ACC112 (cell line): Measurements from ENCODE around the gene MIB1.

Experiments
- H2AFZ ChIP-seq: fragments of 200-600 bp; sonication (generic); one replicate; pipeline ENCODE4 v1.6.0; 2017; ENCODE audit warnings: antibody characterized with exemption, low read length; ENCODE audit not compliant: unreplicated experiment
- H3K27ac ChIP-seq: fragments of 200-600 bp; sonication (generic); 2 replicates; pipeline ENCODE4 v1.5.1; 2014; ENCODE audit warnings: low read depth, mild to moderate bottlenecking, antibody characterized with exemption, low read length, moderate library complexity
- H3K27me3 ChIP-seq: fragments of 200-600 bp; sonication (generic); 2 replicates; pipeline ENCODE4 v1.6.1; 2014; ENCODE audit warnings: mild to moderate bottlenecking, antibody characterized with exemption, low read length, moderate library complexity, mixed read lengths; ENCODE audit not compliant: insufficient read depth
- H3K36me3 ChIP-seq: fragments of 200-600 bp; sonication (generic); 2 replicates; pipeline ENCODE4 v1.6.1; 2016; ENCODE audit warnings: mild to moderate bottlenecking, antibody characterized with exemption, low read length, moderate library complexity, mixed read lengths; ENCODE audit not compliant: insufficient read depth
- H3K4me1 ChIP-seq: fragments of 200-600 bp; sonication (generic); one replicate; pipeline ENCODE4 v1.6.1; 2016; ENCODE audit warnings: low read length, mixed read lengths; ENCODE audit not compliant: insufficient read depth, unreplicated experiment, control insufficient read depth
- H3K4me3 ChIP-seq: fragments of 200-600 bp; sonication (generic); 2 replicates; pipeline ENCODE4 v1.5.1; 2014; ENCODE audit warnings: mild to moderate bottlenecking, low read depth, low read length
- H3K79me2 ChIP-seq: fragments of 200-600 bp; sonication (generic); one replicate; pipeline ENCODE4 v1.6.0; 2016; ENCODE audit warnings: low read length; ENCODE audit not compliant: control insufficient read depth, unreplicated experiment, insufficient read depth

Gene MIB1

DNA sequence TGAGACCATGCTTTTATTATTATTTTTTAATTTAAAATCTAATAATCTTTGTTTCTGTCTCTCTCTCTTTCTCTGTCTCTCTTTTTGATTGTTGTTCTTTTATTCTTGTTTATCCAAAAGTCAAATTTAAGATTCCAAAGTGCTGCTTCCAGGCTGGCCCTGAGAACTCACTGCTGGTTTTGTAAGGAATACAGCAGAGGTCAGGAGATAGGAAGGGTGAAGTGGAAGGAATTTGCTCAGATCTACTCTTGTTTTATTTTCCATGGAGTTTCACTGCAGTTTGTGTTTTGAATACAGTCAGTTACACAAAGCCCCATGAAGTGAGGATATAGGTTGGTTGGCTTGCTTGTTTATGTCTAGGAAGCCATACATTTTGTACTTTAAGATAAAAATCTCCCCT, 168.1 kb downstream of the MIB1 start:
- no peak overlapping the region for H3K27ac ChIP-seq
- no peaks in the 10 kb centered on the region for H3K4me1 ChIP-seq
- no peak overlapping the region for H3K4me3 ChIP-seq
- H3K27me3 ChIP-seq, result no peaks in the 10 kb centered on the region
- no peaks in the 10 kb centered on the region for H3K79me2 ChIP-seq
- no peaks in the 10 kb centered on the region for H3K36me3 ChIP-seq
- H2AFZ ChIP-seq, result no peak overlapping the region

DNA sequence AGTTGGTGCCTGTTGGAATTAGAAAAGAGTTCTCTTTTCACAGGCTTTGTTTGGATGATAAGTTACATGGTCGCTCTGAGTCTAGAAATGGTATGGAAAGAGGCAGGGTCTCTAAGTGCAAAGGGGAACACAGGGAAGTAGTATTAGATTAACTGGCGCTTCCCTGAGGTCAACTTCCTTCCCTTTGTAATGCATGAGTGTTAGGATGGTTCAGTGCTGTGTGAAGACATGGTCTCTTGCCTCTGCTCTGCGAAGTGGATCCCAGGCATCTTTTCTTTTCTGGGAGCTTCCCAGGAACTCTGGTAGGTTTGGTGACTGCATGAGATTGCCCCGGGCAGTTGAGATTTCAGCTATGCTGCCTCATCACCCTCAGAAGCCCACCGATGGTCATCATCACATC, 170.3 kb downstream of the MIB1 start:
- no peaks in the 10 kb centered on the region for H3K36me3 ChIP-seq
- no peak overlapping the region for H3K27ac ChIP-seq
- no peaks in the 10 kb centered on the region for H3K4me1 ChIP-seq
- no peaks in the 10 kb centered on the region for H3K27me3 ChIP-seq
- H3K79me2 ChIP-seq, result no peaks in the 10 kb centered on the region
- no peak overlapping the region for H2AFZ ChIP-seq
- no peak overlapping the region for H3K4me3 ChIP-seq

DNA sequence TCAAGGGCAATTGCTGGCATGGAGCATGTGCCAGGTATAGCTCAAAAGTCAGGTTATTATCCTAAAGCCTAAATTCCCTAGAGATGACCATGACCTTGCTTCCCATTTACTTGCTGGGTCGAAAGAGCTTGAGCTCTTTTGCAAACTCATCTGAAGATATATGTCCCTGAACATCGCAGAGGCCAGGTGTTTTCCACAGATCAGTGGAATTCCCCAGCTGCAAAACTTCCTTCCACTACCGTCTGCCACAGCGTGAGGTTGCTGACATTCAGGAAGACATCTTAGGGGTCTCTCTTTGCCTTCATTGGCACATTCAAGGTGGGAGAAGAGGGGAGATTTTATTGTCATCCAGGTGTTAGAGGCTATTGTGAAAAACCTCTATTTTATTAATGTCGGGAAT, 171.0 kb downstream of the MIB1 start:
- H3K27me3 ChIP-seq, result no peaks in the 10 kb centered on the region
- H3K27ac ChIP-seq, result no peak overlapping the region
- no peak overlapping the region for H2AFZ ChIP-seq
- no peaks in the 10 kb centered on the region for H3K4me1 ChIP-seq
- no peak overlapping the region for H3K4me3 ChIP-seq
- no peaks in the 10 kb centered on the region for H3K36me3 ChIP-seq
- H3K79me2 ChIP-seq, result no peaks in the 10 kb centered on the region

DNA sequence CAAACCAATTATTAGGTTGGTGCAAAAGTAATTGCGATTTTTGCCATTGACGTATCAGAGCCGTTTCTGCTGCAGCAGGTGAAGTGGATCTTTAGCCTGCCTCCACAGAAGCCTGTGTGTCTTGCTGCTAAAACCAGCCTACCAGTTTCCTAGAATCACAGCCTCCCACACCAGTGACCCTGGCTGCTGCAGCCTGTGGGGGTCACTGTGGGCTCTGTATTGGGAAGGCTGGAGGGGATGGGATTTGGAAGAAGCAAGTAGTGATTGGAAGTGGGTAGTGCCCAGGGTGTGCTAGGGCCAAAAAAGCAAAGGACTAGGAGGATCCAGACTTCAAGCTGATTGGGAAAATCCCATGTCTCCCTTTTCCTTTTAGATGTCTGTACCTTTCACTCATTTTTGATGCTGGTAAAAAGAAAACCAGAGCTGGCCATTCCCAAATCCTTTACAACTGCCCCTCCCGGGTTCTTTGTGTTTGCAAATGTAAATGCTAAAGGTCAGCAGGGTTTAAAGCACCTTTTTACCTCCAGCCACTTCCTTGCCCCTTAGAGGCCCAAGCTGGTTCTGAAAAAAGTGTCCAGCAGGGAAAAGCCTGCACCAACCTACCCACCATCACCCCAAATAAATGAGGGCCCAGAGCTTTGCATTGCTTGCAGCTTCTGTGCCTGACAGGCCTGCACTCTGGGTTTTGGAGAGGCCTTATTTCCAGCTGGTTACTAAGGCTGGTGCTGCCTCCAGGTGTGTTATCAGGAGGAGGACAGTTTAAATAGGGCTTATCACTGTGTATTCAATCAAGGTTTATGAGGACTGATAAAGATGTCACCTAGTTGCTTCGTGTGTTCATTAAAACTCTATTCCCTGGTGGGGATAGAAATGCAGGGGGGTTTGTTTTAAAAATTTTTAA, 172.0 kb downstream of the MIB1 start:
- Histone ChIP-seq H2AFZ (no peak overlapping the region), H3K4me1 (no peaks in the 10 kb centered on the region), H3K27ac (no peak overlapping the region), H3K36me3 (no peaks in the 10 kb centered on the region), H3K27me3 (no peaks in the 10 kb centered on the region), H3K79me2 (no peaks in the 10 kb centered on the region), H3K4me3 (no peak overlapping the region)

DNA sequence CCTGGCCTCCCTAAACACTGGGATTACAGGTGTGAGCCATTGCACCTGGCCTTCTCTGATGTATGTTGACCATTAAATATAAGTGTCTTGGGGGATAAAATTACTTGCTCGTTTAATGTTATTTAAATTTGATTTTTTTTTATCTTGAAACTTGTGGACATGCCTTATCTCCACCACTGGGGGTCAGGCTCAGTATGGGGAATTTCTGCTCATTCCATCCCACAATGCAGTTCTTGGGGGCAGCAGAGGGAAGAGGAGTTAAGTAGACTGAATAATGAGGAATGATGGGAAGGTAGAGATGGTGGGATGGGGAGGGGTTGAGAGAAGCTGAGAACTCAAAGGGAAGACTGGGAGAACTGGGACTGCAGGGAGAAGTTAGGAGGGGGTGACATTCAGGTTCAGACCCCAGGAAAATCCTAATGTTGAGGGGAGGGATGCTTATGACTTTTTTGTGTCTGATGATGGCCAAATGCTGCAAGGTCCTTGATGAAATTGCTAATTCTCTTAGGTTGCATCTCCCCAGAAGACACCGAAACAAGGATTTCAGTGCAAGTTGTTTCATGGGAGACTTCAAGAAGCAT, 174.2 kb downstream of the MIB1 start:
- H3K4me1 ChIP-seq, result no peaks in the 10 kb centered on the region
- H3K79me2 ChIP-seq, result no peaks in the 10 kb centered on the region
- no peak overlapping the region for H3K27ac ChIP-seq
- no peak overlapping the region for H2AFZ ChIP-seq
- H3K27me3 ChIP-seq, result no peaks in the 10 kb centered on the region
- H3K36me3 ChIP-seq, result no peaks in the 10 kb centered on the region
- H3K4me3 ChIP-seq, result no peak overlapping the region

DNA sequence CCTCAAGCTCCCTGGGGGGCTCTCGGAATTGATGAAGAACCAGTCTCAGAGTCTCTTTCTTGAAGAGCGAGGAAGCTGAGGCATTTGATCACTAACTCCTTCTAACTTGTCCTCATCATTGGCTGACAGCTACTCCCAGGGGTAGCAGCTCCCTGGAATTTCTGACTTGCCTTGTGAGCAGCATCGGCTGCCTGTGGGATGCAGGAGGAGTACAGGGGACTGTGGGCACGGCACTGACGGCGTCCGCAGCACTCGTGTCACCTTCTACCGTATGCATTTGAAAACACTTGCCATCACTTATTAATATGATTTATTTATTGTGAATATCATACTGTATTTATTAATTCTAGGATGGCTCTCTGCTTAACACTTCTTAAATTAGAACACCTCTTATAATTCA, 175.0 kb downstream of the MIB1 start:
- no peaks in the 10 kb centered on the region for H3K4me1 ChIP-seq
- no peaks in the 10 kb centered on the region for H3K27me3 ChIP-seq
- H2AFZ ChIP-seq, result no peak overlapping the region
- H3K4me3 ChIP-seq, result no peak overlapping the region
- no peaks in the 10 kb centered on the region for H3K36me3 ChIP-seq
- no peak overlapping the region for H3K27ac ChIP-seq
- H3K79me2 ChIP-seq, result no peaks in the 10 kb centered on the region

DNA sequence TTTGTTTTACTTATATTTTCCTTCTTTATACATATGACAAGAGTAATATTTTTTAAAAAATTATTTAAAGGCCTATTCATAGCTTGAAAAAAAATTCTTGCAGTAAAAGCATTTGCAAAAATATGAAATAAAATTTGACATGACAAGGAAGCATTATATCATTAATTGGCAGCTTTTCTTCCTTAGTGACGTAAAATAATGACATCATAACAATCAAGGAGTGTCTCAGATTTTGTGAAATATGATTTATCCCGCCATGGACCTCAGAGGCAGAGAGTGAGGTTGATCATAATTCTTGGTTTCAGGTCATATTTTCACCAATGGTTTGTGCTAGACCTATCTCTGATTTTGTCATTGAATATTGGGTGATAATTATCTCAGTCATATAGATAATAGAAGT, 176.0 kb downstream of the MIB1 start:
- no peak overlapping the region for H3K4me3 ChIP-seq
- H3K79me2 ChIP-seq, result no peaks in the 10 kb centered on the region
- no peaks in the 10 kb centered on the region for H3K36me3 ChIP-seq
- H3K4me1 ChIP-seq, result no peaks in the 10 kb centered on the region
- no peaks in the 10 kb centered on the region for H3K27me3 ChIP-seq
- no peak overlapping the region for H3K27ac ChIP-seq
- H2AFZ ChIP-seq, result no peak overlapping the region

DNA sequence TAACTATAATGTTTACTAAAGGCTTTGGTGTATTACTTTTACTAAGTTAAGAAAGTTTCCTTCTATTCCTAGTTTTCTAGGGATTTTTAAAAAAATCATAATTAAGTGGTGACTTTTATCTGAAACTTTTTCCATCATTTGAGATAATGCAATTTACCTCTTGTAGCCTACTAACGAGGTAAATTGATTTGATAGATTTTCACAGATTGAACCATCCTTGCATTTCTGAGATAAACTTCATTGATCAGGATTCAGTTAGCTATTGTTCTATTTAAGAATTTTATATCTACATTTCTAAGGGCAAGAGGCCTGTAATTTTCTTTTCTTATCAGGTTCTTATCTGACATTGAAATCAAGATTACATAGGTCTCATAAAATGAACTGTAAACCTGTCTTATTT, 178.1 kb downstream of the MIB1 start:
- H3K36me3 ChIP-seq, result no peaks in the 10 kb centered on the region
- no peak overlapping the region for H2AFZ ChIP-seq
- no peak overlapping the region for H3K4me3 ChIP-seq
- H3K4me1 ChIP-seq, result no peaks in the 10 kb centered on the region
- H3K79me2 ChIP-seq, result no peaks in the 10 kb centered on the region
- H3K27ac ChIP-seq, result no peak overlapping the region
- no peaks in the 10 kb centered on the region for H3K27me3 ChIP-seq
